Fibroblast of lung (primary cell): ENCODE data around the gene PPARG. TPM values are rescaled to one million over a fixed set of nuclear protein-coding genes. Genes with fewer than 3 reads are reported as not detected.
A peak's percentile ranks its signal among the peaks of the same experiment; 100 is the strongest.

ENCODE experiments used
- DNase-seq, 2 donors: peaks; one replicate each; pipeline versions ENCODE4 v3.0.0 to v3.0.0-alpha.2; 2010; ENCODE audit warnings: low read depth in 2 of 2
- H2AFZ ChIP-seq: 2 replicates; pipeline ENCODE4 v1.5.1; 2012; ENCODE audit warnings: low read length, control low read depth, inconsistent platforms
- H3K27ac ChIP-seq: 2 replicates; pipeline ENCODE4 v1.5.1; 2011; ENCODE audit warnings: low read length, control low read depth; ENCODE audit not compliant: insufficient read depth
- H3K27me3 ChIP-seq: 2 replicates; pipeline ENCODE4 v1.5.1; 2011; ENCODE audit warnings: mild to moderate bottlenecking, low read length; ENCODE audit not compliant: control insufficient read depth, insufficient read depth
- H3K36me3 ChIP-seq: 2 replicates; pipeline ENCODE4 v1.5.1; 2011; ENCODE audit warnings: low read length; ENCODE audit not compliant: control insufficient read depth, insufficient read depth
- H3K4me1 ChIP-seq: 2 replicates; pipeline ENCODE4 v1.5.1; 2011; ENCODE audit warnings: low read length; ENCODE audit not compliant: control insufficient read depth, insufficient read depth; ENCODE audit errors: extremely low read depth
- H3K4me2 ChIP-seq: 2 replicates; pipeline ENCODE4 v1.5.1; 2011; ENCODE audit warnings: low read length, control low read depth; ENCODE audit not compliant: insufficient read depth; ENCODE audit errors: extremely low read depth
- H3K4me3 ChIP-seq, 4 experiments: fragments of 200-600 bp in 1 of 4; sonication (generic) in 1 of 4; replicated peaks in 1 of 4; 2 replicates each; pipeline ENCODE4 v1.5.1; 2011 to 2016; ENCODE audit warnings: low read length in 4 of 4, low read depth in 3 of 4, mild to moderate bottlenecking in 3 of 4, control low read depth in 2 of 4, inconsistent platforms in 1 of 4, mixed read lengths in 1 of 4; ENCODE audit not compliant: insufficient read depth in 1 of 4; ENCODE audit errors: control extremely low read depth in 1 of 4
- H3K79me2 ChIP-seq: 2 replicates; pipeline ENCODE4 v1.5.1; 2012; ENCODE audit warnings: mild to moderate bottlenecking, low read length, inconsistent platforms; ENCODE audit not compliant: control insufficient read depth, insufficient read depth
- H3K9ac ChIP-seq: 2 replicates; pipeline ENCODE4 v1.5.1; 2011; ENCODE audit warnings: mild to moderate bottlenecking, low read length, control low read depth; ENCODE audit not compliant: insufficient read depth
- H3K9me3 ChIP-seq: 2 replicates; pipeline ENCODE4 v1.5.1; 2012; ENCODE audit warnings: low read depth, low read length; ENCODE audit not compliant: control insufficient read depth, insufficient read depth
- H4K20me1 ChIP-seq: 2 replicates; pipeline ENCODE4 v1.5.1; 2011; ENCODE audit warnings: low read length; ENCODE audit not compliant: control insufficient read depth, insufficient read depth; ENCODE audit errors: extremely low read depth
- EZH2 ChIP-seq: IDR thresholded peaks from 2 replicates; pipeline ENCODE4 v1.5.1; 2012; ENCODE audit warnings: low read length, control low read depth, mild to moderate bottlenecking; ENCODE audit errors: missing control alignments
- polyA plus RNA-seq, 2 donors: library from polyadenylated mRNA; depleted of rRNA in 1 of 2; stranded (reverse) in 1 of 2; unstranded in 1 of 2; fragments of >200 nt; gene quantifications; 2 replicates each; pipeline ENCODE4 v1.2.1, GENCODE V29; 2011 to 2012; ENCODE audit warnings: missing spikeins in 1 of 2
- total RNA-seq: library from RNA; depleted of rRNA; stranded (reverse); fragments of >200 nt; gene quantifications from 2 replicates; pipeline ENCODE4 v1.2.1, GENCODE V29; 2014
- TF ChIP-seq, protein P1 (sequence below), 2 donors: IDR thresholded peaks in 1 of 2; conservative IDR thresholded peaks in 1 of 2; 1 replicate in 1 of 2; 2 replicates in 1 of 2; pipeline ENCODE4 v1.5.1; 2011 to 2012; ENCODE audit warnings: low read length in 2 of 2, control low read depth in 1 of 2, inconsistent platforms in 1 of 2, low read depth in 1 of 2, mild to moderate bottlenecking in 1 of 2

The PPARG gene
- total and polyA plus RNA-seq, 2 donors (not counting 1 experiment from before 2014, with no cell fraction given) = 32.8 to 42.8 TPM

DNA sequence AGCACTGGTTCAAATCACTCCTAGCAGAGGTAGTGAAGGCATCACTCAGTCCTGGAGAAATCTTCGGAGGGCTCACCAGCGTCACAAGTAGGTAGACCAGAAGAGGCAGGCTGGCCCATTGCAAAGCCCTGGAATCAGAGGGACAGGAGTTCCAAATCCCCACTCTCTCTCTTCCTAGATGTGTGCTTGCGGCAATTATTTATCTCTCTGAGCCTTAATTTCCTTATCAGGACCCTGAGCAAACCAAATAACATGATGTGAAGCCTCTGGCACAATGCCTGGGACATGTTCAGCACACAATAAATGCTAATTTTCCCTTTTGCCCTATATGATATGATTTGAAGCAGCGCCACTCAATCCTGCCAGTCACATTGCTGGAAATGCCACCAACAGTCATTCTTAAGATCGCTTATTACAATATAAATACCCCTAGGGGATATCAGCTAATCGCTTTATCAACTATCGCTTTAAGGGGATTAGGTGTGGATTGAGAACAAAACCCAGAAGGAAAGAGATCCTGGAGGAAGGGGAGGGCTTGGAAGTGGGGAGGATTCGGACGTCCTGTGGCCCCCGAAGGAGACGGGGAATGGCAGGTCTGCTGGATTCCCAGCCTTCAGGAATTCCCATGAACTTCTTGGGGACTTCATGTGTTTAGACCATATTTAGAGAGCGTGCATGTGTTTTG is 135.9 kb downstream of the PPARG start:
- H3K79me2 ChIP-seq = no peaks in the 10 kb centered on the region
- no peaks in the 10 kb centered on the region for H4K20me1 ChIP-seq
- H3K9ac ChIP-seq = no peak overlapping the region
- no peaks in the 10 kb centered on the region for H3K9me3 ChIP-seq
- H3K27ac ChIP-seq = no peak overlapping the region
- no peaks in the 10 kb centered on the region for H3K36me3 ChIP-seq
- H3K27me3 ChIP-seq = no peaks in the 10 kb centered on the region
- peaks cover 2% of the 10 kb centered on the region for H3K4me1 ChIP-seq
- H3K4me3 ChIP-seq = no peak overlapping the region
- peak in 1 of 2 donors; percentile 15 for DNase-seq
- no peak overlapping the region for H3K4me2 ChIP-seq
- TF ChIP-seq, protein P1, sequence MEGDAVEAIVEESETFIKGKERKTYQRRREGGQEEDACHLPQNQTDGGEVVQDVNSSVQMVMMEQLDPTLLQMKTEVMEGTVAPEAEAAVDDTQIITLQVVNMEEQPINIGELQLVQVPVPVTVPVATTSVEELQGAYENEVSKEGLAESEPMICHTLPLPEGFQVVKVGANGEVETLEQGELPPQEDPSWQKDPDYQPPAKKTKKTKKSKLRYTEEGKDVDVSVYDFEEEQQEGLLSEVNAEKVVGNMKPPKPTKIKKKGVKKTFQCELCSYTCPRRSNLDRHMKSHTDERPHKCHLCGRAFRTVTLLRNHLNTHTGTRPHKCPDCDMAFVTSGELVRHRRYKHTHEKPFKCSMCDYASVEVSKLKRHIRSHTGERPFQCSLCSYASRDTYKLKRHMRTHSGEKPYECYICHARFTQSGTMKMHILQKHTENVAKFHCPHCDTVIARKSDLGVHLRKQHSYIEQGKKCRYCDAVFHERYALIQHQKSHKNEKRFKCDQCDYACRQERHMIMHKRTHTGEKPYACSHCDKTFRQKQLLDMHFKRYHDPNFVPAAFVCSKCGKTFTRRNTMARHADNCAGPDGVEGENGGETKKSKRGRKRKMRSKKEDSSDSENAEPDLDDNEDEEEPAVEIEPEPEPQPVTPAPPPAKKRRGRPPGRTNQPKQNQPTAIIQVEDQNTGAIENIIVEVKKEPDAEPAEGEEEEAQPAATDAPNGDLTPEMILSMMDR (conservative IDR thresholded peaks at IDR 0.05 in 1 of 2, IDR thresholded peaks at IDR 0.05 in 1 of 2; ENCODE audit: low read depth in 1 of 2, low read length in 2 of 2) = no peak
- no peak for TF ChIP-seq EZH2
- no peak overlapping the region for H2AFZ ChIP-seq

DNA sequence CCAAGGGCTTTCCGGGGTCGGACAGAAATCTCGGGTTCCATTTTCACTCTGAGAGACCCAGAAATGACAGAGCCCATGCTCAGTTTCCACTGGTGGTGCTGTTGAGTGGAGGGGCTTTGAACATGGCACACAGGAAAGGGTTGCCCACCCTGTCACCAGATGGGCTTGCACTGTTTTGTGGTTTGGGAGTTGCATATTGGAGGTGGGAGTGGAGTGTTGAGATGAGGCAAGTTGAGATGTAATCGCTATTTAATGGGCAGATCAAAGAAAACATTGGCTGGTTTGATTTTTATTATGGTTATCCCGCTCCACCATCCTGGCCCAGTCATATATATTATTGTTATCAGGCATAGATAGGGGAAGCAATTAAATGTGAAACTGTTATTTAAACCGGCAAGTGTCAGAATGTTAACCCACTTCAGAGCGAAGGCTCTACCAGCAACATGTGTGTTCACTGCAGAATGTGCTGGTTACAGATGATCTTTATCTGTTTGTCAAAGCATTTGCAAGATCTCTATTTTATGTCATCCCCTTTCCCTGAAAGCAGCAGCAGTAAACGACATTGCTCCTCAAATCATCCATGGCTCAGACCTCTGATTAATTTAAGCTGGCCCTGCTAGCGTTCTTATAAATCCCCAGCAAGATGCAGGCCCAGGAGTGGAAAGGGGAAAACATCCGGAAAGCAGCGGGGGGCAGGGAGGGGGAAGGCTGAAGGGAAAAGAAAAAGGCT is 137.1 kb downstream of the PPARG start:
- H3K27ac ChIP-seq = no peak overlapping the region
- H3K4me2 ChIP-seq = no peak overlapping the region
- H2AFZ ChIP-seq = no peak overlapping the region
- no peaks in the 10 kb centered on the region for H4K20me1 ChIP-seq
- no peaks in the 10 kb centered on the region for H3K9me3 ChIP-seq
- no peak for TF ChIP-seq EZH2
- TF ChIP-seq, protein P1 (conservative IDR thresholded peaks at IDR 0.05 in 1 of 2, IDR thresholded peaks at IDR 0.05 in 1 of 2; ENCODE audit: low read depth in 1 of 2, low read length in 2 of 2) = no peak
- DNase-seq = no peak
- no peaks in the 10 kb centered on the region for H3K36me3 ChIP-seq
- no peaks in the 10 kb centered on the region for H3K79me2 ChIP-seq
- no peak overlapping the region for H3K9ac ChIP-seq
- no peaks in the 10 kb centered on the region for H3K27me3 ChIP-seq
- H3K4me1 ChIP-seq = peaks cover 2% of the 10 kb centered on the region
- no peak overlapping the region for H3K4me3 ChIP-seq

DNA sequence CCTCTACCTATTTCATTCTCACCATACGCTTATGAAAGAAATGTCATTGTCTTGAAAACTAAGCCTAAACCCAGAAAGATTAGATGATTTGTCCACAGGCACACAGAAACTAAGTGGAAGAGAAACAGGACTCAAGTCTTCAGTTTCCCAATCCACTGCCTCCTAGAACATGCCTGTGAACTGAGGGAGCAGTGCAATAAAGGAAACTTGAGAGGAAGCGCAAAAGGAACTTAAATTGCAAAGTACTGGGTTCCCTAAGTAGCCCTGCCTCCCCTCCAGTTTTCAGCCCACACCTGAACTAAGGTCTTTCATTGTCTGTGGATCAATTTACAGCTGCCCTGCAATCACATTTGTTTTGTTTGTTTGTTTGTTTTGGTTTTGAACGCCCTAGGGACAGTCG is 138.7 kb downstream of the PPARG start:
- peaks cover 2% of the 10 kb centered on the region for H3K4me1 ChIP-seq
- no peak overlapping the region for H3K9ac ChIP-seq
- no peak overlapping the region for H3K27ac ChIP-seq
- H3K79me2 ChIP-seq = no peaks in the 10 kb centered on the region
- H3K4me2 ChIP-seq = no peak overlapping the region
- no peaks in the 10 kb centered on the region for H3K36me3 ChIP-seq
- H3K9me3 ChIP-seq = no peaks in the 10 kb centered on the region
- no peaks in the 10 kb centered on the region for H3K27me3 ChIP-seq
- no peak overlapping the region for H3K4me3 ChIP-seq
- TF ChIP-seq EZH2 = no peak
- TF ChIP-seq, protein P1 (conservative IDR thresholded peaks at IDR 0.05 in 1 of 2, IDR thresholded peaks at IDR 0.05 in 1 of 2; ENCODE audit: low read depth in 1 of 2, low read length in 2 of 2) = no peak
- H4K20me1 ChIP-seq = no peaks in the 10 kb centered on the region
- no peak overlapping the region for H2AFZ ChIP-seq
- no peak for DNase-seq
